Activated B cell treated with CpG ODN at 0.5 μM for 24 hours (primary cell): Measurements from ENCODE around the gene CNTNAP2. TPM values are rescaled to one million over a fixed set of nuclear protein-coding genes. Genes with fewer than 3 reads are reported as not detected.

Experiments used
- ATAC-seq: fragments of 200-7000 bp; cut with Tn5 transposase; one replicate; pipeline ENCODE4 v1.10.0; 2021; ENCODE audit warnings: low read depth, mild to moderate bottlenecking, moderate library complexity
- CTCF ChIA-PET: fragments of 350-600 bp; sonication (Branson Sonifier 250); formaldehyde crosslinking; loops from one replicate; lab custom pipeline; 2021; ENCODE audit warnings: antibody characterized with exemption; lab: Charles Lee
- POLR2A ChIA-PET: fragments of 350-600 bp; sonication (Branson Sonifier 250); formaldehyde crosslinking; loops from one replicate; lab custom pipeline; 2021; ENCODE audit warnings: antibody characterized with exemption; lab: Charles Lee
- DNase-seq: peaks from one replicate; pipeline ENCODE4 v3.0.0; 2022
- H3K27ac Mint-ChIP-seq: one replicate; pipeline ENCODE4 v1.8.0; 2020; ENCODE audit warnings: mixed read lengths
- H3K27me3 Mint-ChIP-seq: one replicate; pipeline ENCODE4 v1.8.0; 2021; ENCODE audit warnings: mixed read lengths
- H3K36me3 Mint-ChIP-seq: one replicate; pipeline ENCODE4 v1.8.0; 2021; ENCODE audit warnings: low read depth, mixed read lengths
- H3K4me1 Mint-ChIP-seq: one replicate; pipeline ENCODE4 v1.8.0; 2021; ENCODE audit warnings: mixed read lengths
- H3K4me3 Mint-ChIP-seq: one replicate; pipeline ENCODE4 v1.8.0; 2020; ENCODE audit warnings: mild to moderate bottlenecking, mixed read lengths
- H3K9me3 Mint-ChIP-seq: one replicate; pipeline ENCODE4 v1.8.0; 2020; ENCODE audit warnings: mixed read lengths
- CTCF ChIP-seq: fragments of 200-600 bp; IDR thresholded peaks from one replicate; pipeline ENCODE4 v1.8.0; 2022; ENCODE audit warnings: antibody characterized with exemption, mild to moderate bottlenecking
- intact Hi-C: fragments of 100-400 bp; cut with micrococcal nuclease; formaldehyde crosslinking; loops from one replicate; pipeline ENCODE4 v1.15.1; 2024
- total RNA-seq: library from RNA; stranded (reverse); gene quantifications from 2 replicates; pipeline ENCODE4 v1.2.3, GENCODE V29; 2022

The CNTNAP2 gene
- total RNA-seq, 1 donor from 2014 or later, result 0.84 TPM

- intact Hi-C loops, result no loop called here
- Mint-ChIP-seq H3K36me3 (no peaks in the 10 kb centered on the region), H3K27ac (no peak overlapping the region), H3K27me3 (no peaks in the 10 kb centered on the region), H3K4me1 (no peaks in the 10 kb centered on the region), H3K4me3 (no peak overlapping the region), H3K9me3 (no peaks in the 10 kb centered on the region)
- ChIA-PET POLR2A (no interaction called here), CTCF (no interaction called here)
- DNase-seq (no peak), ATAC-seq (no peak)
- no peak for TF ChIP-seq CTCF
These were observed 656.0 kb downstream of the CNTNAP2 start for GRCh38 chr7:146772601-146773000.

GRCh38 chr7:146773506-146773905 is 656.9 kb downstream of the CNTNAP2 start:
- intact Hi-C loops, result no loop called here
- DNase-seq (no peak), ATAC-seq (no peak)
- Mint-ChIP-seq H3K36me3 (no peaks in the 10 kb centered on the region), H3K9me3 (no peaks in the 10 kb centered on the region), H3K4me1 (no peaks in the 10 kb centered on the region), H3K27ac (no peak overlapping the region), H3K27me3 (no peaks in the 10 kb centered on the region), H3K4me3 (no peak overlapping the region)
- CTCF ChIA-PET, result no interaction called here
- POLR2A ChIA-PET, result no interaction called here
- no peak for TF ChIP-seq CTCF

GRCh38 chr7:146781352-146782116 is 664.9 kb downstream of the CNTNAP2 start:
- H3K4me3 Mint-ChIP-seq, result no peak overlapping the region
- ATAC-seq (no peak), DNase-seq (no peak)
- H3K4me1 Mint-ChIP-seq, result no peaks in the 10 kb centered on the region
- CTCF ChIA-PET, result no interaction called here
- POLR2A ChIA-PET, result no interaction called here
- no peaks in the 10 kb centered on the region for H3K36me3 Mint-ChIP-seq
- no peak overlapping the region for H3K27ac Mint-ChIP-seq
- H3K27me3 Mint-ChIP-seq, result no peaks in the 10 kb centered on the region
- TF ChIP-seq CTCF, result no peak
- peaks cover 6% of the 10 kb centered on the region for H3K9me3 Mint-ChIP-seq
- intact Hi-C loops, result no loop called here

GRCh38 chr7:146787266-146787665 is 670.7 kb downstream of the CNTNAP2 start:
- CTCF ChIA-PET, result no interaction called here
- Mint-ChIP-seq H3K27me3 (no peaks in the 10 kb centered on the region), H3K4me3 (no peak overlapping the region), H3K36me3 (no peaks in the 10 kb centered on the region), H3K27ac (no peak overlapping the region), H3K4me1 (no peaks in the 10 kb centered on the region), H3K9me3 (peaks cover 13% of the 10 kb centered on the region)
- no peak for TF ChIP-seq CTCF
- POLR2A ChIA-PET, result no interaction called here
- DNase-seq (no peak), ATAC-seq (no peak)
- intact Hi-C loops, result no loop called here

- ChIA-PET CTCF (no interaction called here), POLR2A (no interaction called here)
- ATAC-seq (no peak), DNase-seq (no peak)
- Mint-ChIP-seq H3K27ac (no peak overlapping the region), H3K9me3 (peaks cover 13% of the 10 kb centered on the region), H3K27me3 (no peaks in the 10 kb centered on the region), H3K4me1 (no peaks in the 10 kb centered on the region), H3K4me3 (no peak overlapping the region), H3K36me3 (no peaks in the 10 kb centered on the region)
- intact Hi-C loops, result no loop called here
- no peak for TF ChIP-seq CTCF
These were observed 671.4 kb downstream of the CNTNAP2 start for GRCh38 chr7:146788008-146788407.
